Activated T-cell treated with anti-CD3 and anti-CD28 coated beads, Interleukin-2, amount 50 U/mL, for 4 hours (primary cell): ENCODE measurements around the gene MAST3. TPM values are rescaled to one million over a fixed set of nuclear protein-coding genes. Genes with fewer than 3 reads are reported as not detected.

Source experiments
- ATAC-seq, 2 donors: fragments of 200-7000 bp; cut with Tn5 transposase; one replicate each; pipeline ENCODE4 v1.10.0; 2021
- DNase-seq: peaks from one replicate; pipeline ENCODE4 v3.0.0-alpha.2; 2020
- H3K27me3 Mint-ChIP-seq: one replicate; pipeline ENCODE4 v1.8.0; 2021; ENCODE audit warnings: low read depth, mixed read lengths
- H3K36me3 Mint-ChIP-seq: one replicate; pipeline ENCODE4 v1.8.0; 2022; ENCODE audit warnings: mixed read lengths; ENCODE audit not compliant: insufficient read depth
- H3K4me1 Mint-ChIP-seq: one replicate; pipeline ENCODE4 v1.8.0; 2021; ENCODE audit warnings: low read depth, mixed read lengths
- H3K4me3 Mint-ChIP-seq: one replicate; pipeline ENCODE4 v1.8.0; 2021; ENCODE audit warnings: mild to moderate bottlenecking, moderate library complexity, mixed read lengths
- H3K9me3 Mint-ChIP-seq: one replicate; pipeline ENCODE4 v1.8.0; 2021; ENCODE audit warnings: mixed read lengths
- total RNA-seq, 3 donors: library from RNA; stranded (reverse); gene quantifications; one replicate each; pipeline ENCODE4 v1.2.1, GENCODE V29; 2021

The MAST3 gene
- total RNA-seq, 3 donors from 2014 or later, result 10.4 to 11.1 (median 10.7) TPM

DNA sequence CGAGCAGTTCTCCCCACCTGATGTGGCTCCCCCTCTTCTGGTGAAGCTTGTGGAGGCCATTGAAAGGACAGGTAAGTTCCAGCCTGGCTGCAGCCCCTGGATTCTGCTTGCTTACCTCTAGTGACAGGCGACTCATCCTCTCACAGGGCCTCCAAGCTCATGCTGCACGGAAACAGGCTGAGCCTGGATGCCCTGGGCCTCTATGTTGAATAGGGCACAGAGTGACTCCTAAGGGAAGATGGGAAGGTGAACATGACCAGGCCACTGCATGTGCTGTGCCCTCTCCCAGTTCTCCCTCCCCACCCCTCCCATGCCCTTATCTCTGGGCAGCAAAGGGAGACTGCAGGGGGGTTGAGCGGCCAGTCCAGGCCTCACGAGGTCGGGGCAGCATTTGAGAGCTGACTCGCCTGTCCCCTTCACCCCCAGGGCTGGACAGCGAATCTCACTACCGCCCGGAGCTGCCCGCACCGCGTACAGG is 63.0 kb downstream of the MAST3 start:
- peaks cover 7% of the 10 kb centered on the region for H3K36me3 Mint-ChIP-seq
- H3K4me1 Mint-ChIP-seq, result peaks cover 12% of the 10 kb centered on the region
- no peaks in the 10 kb centered on the region for H3K27me3 Mint-ChIP-seq
- H3K9me3 Mint-ChIP-seq, result no peaks in the 10 kb centered on the region
- H3K4me3 Mint-ChIP-seq, result peak overlapping the region; percentile 66
- DNase-seq (no peak), ATAC-seq (no peak)

DNA sequence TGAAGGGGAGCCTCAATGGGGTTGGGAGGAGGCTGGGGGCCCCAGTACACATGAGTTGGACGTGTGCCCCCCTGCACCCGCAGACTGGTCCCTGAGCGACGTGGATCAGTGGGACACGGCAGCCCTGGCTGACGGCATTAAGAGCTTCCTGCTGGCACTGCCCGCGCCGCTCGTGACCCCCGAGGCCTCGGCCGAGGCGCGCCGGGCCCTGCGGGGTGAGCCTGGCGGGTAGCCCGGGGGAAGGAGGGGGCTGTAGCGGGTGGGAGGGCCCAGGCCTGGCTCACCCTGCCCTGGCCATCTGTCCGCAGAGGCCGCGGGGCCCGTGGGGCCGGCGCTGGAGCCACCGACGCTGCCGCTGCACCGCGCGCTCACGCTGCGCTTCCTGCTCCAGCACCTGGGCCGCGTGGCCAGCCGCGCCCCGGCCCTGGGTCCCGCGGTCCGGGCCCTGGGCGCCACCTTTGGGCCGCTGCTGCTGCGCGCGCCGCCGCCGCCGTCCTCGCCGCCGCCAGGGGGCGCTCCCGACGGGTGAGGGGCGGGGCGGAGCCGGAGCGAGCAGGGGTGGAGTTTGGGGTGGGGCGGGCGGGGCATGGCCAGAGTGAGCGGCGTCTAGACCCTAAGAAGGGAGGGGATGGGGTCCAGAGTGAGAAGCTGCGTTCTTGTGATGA is 63.5 kb downstream of the MAST3 start:
- Mint-ChIP-seq H3K4me1 (peaks cover 12% of the 10 kb centered on the region), H3K4me3 (peak overlapping the region; percentile 66), H3K9me3 (no peaks in the 10 kb centered on the region), H3K27me3 (no peaks in the 10 kb centered on the region), H3K36me3 (peaks cover 13% of the 10 kb centered on the region)
- ATAC-seq, result peak; percentile 97 to 98
- peak; percentile 82 for DNase-seq

DNA sequence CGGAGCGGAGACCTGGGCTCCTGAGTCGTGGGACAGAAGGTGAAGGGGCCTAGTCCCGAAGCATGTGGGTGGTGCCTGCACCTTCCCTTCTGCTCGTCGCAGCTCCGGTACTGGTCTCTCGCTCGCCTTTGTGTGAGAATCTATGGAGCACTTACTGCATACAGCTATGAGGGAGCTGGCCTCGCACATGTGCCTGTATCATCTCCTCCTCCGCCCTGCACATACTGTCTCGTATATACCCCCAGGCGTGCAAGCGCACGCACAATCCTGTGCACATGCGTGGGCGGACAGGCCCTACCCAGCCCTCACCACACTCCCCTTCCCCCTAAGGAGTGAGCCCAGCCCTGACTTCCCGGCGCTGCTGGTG is 64.0 kb downstream of the MAST3 start:
- peaks cover 15% of the 10 kb centered on the region for H3K36me3 Mint-ChIP-seq
- H3K4me1 Mint-ChIP-seq, result peaks cover 8% of the 10 kb centered on the region
- no peak for DNase-seq
- ATAC-seq, result no peak
- no peaks in the 10 kb centered on the region for H3K9me3 Mint-ChIP-seq
- no peaks in the 10 kb centered on the region for H3K27me3 Mint-ChIP-seq
- no peak overlapping the region for H3K4me3 Mint-ChIP-seq

DNA sequence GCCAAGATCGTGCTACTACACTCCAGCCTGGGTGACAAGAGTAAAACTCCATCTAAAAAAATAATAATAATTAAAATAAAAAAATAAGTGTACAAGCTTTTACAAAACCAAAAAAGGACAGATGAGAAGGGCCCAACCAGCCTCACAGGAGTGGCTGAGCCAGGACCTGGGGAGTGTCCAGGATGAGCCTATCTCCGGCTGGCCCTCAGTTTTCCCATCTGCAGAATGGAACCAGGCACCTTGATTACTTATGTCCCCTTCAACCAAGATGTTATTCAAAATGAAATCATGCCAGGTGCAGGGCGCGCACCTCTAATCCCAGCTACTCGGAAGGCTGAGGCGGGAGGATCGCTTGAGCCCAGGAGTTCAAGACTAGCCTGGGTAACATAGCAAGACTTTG is 66.5 kb downstream of the MAST3 start:
- Mint-ChIP-seq H3K36me3 (peaks cover 21% of the 10 kb centered on the region), H3K9me3 (no peaks in the 10 kb centered on the region), H3K4me3 (no peak overlapping the region), H3K4me1 (peaks cover 8% of the 10 kb centered on the region), H3K27me3 (no peaks in the 10 kb centered on the region)
- ATAC-seq (no peak), DNase-seq (no peak)

DNA sequence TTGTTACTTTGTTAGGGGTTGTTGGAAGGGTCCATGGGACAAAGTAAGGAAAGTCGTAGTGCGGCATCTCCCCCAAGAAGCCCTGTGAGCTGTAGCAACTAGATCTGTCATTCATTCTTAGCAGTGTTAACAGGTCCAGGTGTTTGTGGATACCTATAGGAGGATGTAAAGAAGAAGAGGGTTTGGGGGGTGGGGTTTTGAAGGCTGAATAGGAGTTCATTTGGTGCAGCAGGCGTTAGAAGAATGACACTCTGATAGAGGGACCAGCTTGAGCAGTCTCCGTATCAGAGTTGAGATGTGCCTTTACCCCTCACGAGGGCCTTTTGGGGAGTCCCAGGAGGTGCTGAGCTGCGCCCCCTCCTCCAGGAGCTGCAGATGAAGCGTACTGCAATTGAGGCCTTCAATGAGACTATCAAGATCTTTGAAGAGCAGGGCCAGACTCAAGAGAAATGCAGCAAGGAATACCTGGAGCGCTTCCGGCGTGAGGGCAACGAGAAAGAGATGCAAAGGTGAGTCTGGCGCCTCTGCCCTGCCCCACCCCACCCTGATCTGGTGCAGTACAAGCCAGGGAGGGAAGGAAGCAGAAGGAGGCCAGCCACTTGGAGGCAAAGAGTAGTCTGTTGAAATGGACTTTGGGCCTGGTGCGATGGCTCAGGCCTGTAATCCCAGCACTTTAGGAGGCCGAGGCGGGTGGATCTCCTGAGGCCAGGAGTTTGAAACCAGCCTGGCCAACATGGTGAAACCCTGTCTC is 68.4 kb downstream of the MAST3 start:
- H3K36me3 Mint-ChIP-seq, result peaks cover 18% of the 10 kb centered on the region
- H3K4me1 Mint-ChIP-seq, result peaks cover 6% of the 10 kb centered on the region
- no peaks in the 10 kb centered on the region for H3K9me3 Mint-ChIP-seq
- ATAC-seq (no peak), DNase-seq (no peak)
- no peaks in the 10 kb centered on the region for H3K27me3 Mint-ChIP-seq
- H3K4me3 Mint-ChIP-seq, result no peak overlapping the region

DNA sequence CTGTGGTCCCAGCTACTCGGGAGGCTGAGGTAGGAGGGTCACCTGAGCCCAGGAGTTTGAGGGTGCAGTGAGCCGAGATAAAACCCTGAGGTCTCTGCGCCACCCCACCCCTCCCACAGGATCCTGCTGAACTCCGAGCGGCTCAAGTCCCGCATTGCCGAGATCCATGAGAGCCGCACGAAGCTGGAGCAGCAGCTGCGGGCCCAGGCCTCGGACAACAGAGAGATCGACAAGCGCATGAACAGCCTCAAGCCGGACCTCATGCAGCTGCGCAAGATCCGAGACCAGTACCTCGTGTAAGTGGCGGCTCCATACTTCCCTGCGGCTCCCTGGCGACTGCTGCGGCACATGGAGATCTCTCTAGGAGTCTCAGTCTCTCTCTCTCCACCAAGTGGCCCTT is 69.4 kb downstream of the MAST3 start:
- no peaks in the 10 kb centered on the region for H3K9me3 Mint-ChIP-seq
- H3K27me3 Mint-ChIP-seq, result no peaks in the 10 kb centered on the region
- H3K4me1 Mint-ChIP-seq, result peaks cover 3% of the 10 kb centered on the region
- H3K4me3 Mint-ChIP-seq, result no peak overlapping the region
- ATAC-seq (no peak), DNase-seq (no peak)
- H3K36me3 Mint-ChIP-seq, result peaks cover 18% of the 10 kb centered on the region

DNA sequence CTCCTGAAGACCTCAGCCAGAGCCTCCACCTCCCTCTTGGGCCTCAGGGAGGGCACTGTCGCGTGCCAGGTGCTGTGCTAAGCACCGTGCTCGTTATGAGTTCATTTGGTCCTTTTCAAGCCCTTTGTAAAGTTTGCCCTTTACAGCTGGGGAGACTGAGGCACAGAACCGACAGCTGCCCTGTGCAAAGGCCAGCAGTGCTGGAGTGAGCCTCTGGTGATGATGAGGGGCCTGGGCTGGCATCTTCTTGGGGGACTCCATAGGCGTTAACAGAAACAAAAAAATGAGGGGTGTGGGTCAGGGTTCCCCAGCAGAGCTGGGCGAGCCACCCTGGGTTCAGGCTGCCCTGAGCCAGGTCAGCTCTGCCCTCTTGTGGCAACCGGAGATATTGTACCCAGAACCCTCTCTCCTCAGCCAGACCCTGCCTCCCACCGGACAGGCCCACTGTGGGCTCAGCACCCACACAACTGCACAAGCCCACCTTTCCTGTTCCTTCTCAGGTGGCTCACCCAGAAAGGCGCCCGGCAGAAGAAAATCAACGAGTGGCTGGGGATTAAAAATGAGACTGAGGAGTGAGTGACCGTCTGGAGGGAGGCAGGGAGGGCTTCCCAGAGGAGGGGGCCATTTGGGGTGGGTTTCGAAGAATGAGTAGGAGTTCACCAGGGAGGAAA is 70.5 kb downstream of the MAST3 start:
- Mint-ChIP-seq H3K27me3 (no peaks in the 10 kb centered on the region), H3K9me3 (no peaks in the 10 kb centered on the region), H3K36me3 (peaks cover 18% of the 10 kb centered on the region), H3K4me3 (no peak overlapping the region), H3K4me1 (peaks cover 3% of the 10 kb centered on the region)
- DNase-seq, result peak; percentile 55
- ATAC-seq, result peak; percentile 91 to 97

DNA sequence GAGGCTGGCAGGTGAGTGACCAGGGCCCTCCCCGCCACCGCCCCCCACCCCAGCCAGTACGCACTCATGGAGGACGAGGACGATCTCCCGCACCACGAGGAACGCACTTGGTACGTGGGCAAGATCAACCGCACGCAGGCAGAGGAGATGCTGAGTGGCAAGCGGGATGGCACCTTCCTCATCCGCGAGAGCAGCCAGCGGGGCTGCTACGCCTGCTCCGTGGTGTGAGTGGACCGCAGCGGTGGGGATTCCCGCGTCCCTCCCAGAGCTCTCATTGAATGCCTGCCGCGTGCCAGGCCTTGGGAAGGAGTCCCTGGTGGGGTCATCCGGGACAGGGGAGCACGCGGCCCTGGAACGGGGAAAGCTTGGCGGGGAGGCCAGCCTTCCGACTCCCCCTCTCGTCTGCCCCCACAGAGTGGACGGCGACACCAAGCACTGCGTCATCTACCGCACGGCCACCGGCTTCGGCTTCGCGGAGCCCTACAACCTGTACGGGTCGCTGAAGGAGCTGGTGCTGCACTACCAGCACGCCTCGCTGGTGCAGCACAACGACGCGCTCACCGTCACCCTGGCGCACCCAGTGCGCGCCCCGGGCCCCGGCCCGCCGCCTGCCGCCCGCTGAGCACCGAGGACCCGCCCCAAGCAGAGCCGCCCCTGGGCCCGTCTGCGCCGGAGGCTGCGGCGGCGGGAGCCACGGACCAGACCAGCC is 71.2 kb downstream of the MAST3 start:
- no peak for ATAC-seq
- peaks cover 3% of the 10 kb centered on the region for H3K4me1 Mint-ChIP-seq

DNA sequence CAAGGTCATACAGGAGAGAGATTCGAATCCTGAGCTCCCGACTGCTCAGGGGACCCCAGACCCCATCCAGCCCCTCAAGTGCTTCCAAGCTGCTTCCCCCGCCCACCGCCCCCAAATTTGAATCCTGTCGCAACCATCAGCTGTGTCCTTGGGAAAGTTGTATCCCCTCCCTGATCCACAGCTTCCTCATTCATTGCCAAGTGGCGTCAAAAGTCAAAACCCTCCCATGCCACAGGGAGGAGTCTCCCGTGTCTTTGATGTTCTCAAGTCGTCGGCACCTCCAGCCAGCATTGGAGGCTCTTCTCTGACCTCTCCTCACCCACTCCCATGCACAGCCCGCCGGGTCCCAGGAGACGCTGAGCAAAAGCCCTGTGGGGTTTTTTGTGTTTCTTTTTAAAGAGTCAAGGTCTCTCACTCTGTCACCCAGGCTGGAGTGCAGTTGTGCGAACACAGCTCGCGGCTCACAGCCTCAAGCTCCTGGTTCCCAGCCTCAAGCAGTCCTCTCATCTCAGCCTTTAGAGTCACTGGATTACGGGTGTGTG is 73.2 kb downstream of the MAST3 start:
- DNase-seq, result no peak
- no peak for ATAC-seq
- peaks cover 14% of the 10 kb centered on the region for H3K4me1 Mint-ChIP-seq
- peaks cover 11% of the 10 kb centered on the region for H3K36me3 Mint-ChIP-seq
- H3K4me3 Mint-ChIP-seq, result no peak overlapping the region
- no peaks in the 10 kb centered on the region for H3K27me3 Mint-ChIP-seq
- H3K9me3 Mint-ChIP-seq, result no peaks in the 10 kb centered on the region

More for the DNA sequence above, 71.2 kb downstream of the MAST3 start:
- no peaks in the 10 kb centered on the region for H3K9me3 Mint-ChIP-seq
- no peak for DNase-seq
- H3K36me3 Mint-ChIP-seq, result peaks cover 14% of the 10 kb centered on the region
- no peak overlapping the region for H3K4me3 Mint-ChIP-seq
- no peaks in the 10 kb centered on the region for H3K27me3 Mint-ChIP-seq

DNA sequence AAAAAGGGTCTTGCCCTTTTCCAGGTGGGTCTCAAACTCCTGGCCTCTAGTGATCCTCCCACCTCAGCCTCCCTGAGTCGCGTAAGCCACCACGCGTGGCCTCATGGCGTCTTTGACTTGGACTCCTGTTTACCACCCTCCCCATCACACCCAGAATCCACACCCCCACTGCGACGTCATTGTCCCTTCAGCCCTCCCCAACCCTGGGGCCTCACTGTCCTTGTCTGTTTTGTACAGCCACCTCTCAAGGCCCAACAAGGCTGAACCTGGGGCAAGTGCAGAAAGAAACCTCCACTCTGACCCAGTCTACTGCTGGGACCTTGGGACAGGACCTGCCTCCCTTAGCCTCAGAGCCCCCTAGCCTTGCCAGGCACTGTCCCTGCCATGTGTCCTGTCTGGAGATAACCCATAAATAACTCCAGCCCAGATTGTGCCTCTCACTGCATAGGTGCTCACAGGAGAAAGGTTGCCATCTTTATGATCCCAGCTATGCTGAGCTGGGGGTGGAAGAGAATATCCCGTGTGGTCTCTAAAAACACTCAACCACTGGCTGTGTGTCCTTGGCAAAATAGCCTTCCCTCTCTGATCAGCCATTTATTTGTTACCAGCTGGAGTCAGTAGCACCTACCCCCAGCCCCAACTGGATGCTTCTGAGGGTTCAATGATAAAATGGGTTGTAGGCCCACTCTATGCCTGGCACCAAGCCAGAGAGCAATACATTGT is 74.2 kb downstream of the MAST3 start:
- Mint-ChIP-seq H3K27me3 (no peaks in the 10 kb centered on the region), H3K4me1 (peaks cover 14% of the 10 kb centered on the region), H3K36me3 (peaks cover 8% of the 10 kb centered on the region), H3K4me3 (no peak overlapping the region), H3K9me3 (no peaks in the 10 kb centered on the region)
- DNase-seq (no peak), ATAC-seq (no peak)

DNA sequence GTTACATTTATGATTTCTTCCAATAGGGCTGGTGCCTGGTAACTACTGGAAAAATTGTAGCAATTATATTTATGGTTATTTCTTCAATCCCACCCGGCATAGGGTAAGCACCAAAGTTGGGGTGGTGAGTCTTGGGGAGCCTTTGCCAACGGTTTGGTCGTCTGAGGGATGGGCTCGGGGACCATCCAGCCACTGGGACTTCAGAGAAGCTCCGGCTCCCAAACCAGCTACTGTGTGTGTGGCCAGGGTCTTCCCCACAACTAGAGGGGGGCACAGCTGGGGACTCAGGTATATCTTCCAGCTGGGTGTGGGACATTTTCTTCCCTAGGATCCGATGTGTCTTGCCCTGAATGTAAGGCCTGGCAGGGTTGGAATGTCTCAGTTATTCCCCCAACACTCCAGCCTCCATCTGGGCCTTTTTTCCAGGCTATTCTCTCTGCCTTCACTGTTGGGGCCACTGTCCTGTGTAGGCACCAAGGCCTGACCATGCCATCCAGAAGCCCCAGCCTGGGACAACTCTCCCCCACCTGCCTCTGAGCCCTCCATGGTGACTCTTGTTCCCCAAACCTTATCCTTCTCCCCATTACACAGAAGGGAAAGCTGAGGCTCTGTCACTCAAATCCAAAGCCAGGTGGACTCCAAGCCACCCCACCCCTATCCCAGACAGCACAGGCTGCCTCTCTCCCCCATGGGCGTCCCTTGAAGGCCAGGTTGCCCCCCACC is 74.9 kb downstream of the MAST3 start:
- Mint-ChIP-seq H3K4me1 (peaks cover 14% of the 10 kb centered on the region), H3K9me3 (no peaks in the 10 kb centered on the region), H3K27me3 (no peaks in the 10 kb centered on the region), H3K36me3 (peaks cover 8% of the 10 kb centered on the region), H3K4me3 (peak overlapping the region; percentile 43)
- ATAC-seq (no peak), DNase-seq (no peak)

DNA sequence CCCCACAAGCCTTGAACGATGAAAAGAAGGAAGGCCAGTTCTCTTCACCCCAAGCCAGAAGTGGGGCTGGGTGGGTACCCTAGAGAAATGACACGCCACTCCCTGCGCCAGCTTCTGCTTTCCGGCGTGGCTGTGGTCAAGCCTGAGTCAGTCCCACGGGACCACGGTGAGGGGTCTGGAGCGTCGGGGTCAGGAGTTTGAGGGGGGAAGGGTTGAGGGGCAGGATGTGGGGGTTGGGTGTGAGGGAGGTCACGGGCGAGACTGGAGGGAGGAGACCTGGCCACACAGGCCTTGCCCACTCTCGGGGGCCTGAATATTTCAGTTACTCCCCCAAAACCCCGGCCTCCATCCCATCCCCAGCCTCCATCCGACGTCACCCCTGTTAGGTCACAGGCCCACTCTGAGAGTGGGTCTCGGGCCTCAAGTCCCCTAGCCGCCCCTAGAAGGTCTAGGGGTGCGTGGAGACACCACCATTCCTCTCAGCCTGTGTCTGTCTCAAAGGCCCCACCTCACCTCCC is 75.5 kb downstream of the MAST3 start:
- no peak for ATAC-seq

More for the DNA sequence above, 75.5 kb downstream of the MAST3 start:
- Mint-ChIP-seq H3K9me3 (no peaks in the 10 kb centered on the region), H3K4me1 (peaks cover 14% of the 10 kb centered on the region), H3K27me3 (no peaks in the 10 kb centered on the region), H3K4me3 (peak overlapping the region; percentile 85), H3K36me3 (peaks cover 7% of the 10 kb centered on the region)
- DNase-seq, result no peak
